HEK293 (cell line): ENCODE measurements around the gene DCC.

ENCODE experiments used
- CTCF ChIA-PET: fragments of 350-600 bp; formaldehyde crosslinking; extraction: SDS; loops from one replicate; lab custom pipeline; 2021; ENCODE audit warnings: antibody characterized with exemption; lab: Yijun Ruan, JAX
- POLR2A ChIA-PET: fragments of 300-600 bp; formaldehyde crosslinking; extraction: SDS; loops from one replicate; lab custom pipeline; 2020; ENCODE audit warnings: antibody characterized with exemption, inconsistent platforms; lab: Yijun Ruan, JAX
- H3K27ac ChIP-seq: fragments of 200-500 bp; sonication (Bioruptor generic); 2 replicates; pipeline ENCODE4 v1.5.1; 2014; ENCODE audit warnings: low read depth, low read length, control low read depth, inconsistent platforms; ENCODE audit errors: extremely low read depth
- H3K36me3 ChIP-seq, 2 experiments: fragments of 200-500 bp in 1 of 2; sonication (Bioruptor generic) in 1 of 2; 1 replicate in 1 of 2; 2 replicates in 1 of 2; pipeline ENCODE4 v1.5.1; 2014 to 2017; ENCODE audit warnings: inconsistent platforms in 2 of 2, low read length in 2 of 2; ENCODE audit not compliant: control insufficient read depth in 2 of 2, insufficient read depth in 1 of 2
- H3K4me1 ChIP-seq: fragments of 200-500 bp; sonication (Bioruptor generic); 2 replicates; pipeline ENCODE4 v1.5.1; 2014; ENCODE audit warnings: mild to moderate bottlenecking, low read length, inconsistent platforms; ENCODE audit not compliant: control insufficient read depth, insufficient read depth
- H3K4me3 ChIP-seq: 2 replicates; pipeline ENCODE4 v1.5.1; 2011; ENCODE audit warnings: low read depth, mild to moderate bottlenecking, control low read depth, low read length, moderate library complexity
- H3K9me3 ChIP-seq: fragments of 200-500 bp; sonication (Bioruptor generic); 2 replicates; pipeline ENCODE4 v1.5.1; 2014; ENCODE audit warnings: low read depth, low read length, inconsistent platforms; ENCODE audit not compliant: control insufficient read depth, insufficient read depth
- EGR2 ChIP-seq: fragments of 450-650 bp; formaldehyde crosslinking; IDR thresholded peaks from 2 replicates; pipeline ENCODE4 v1.5.1; 2016; ENCODE audit warnings: low read depth, missing biosample characterization, missing genetic modification characterization
- KLF1 ChIP-seq: fragments of 450-650 bp; formaldehyde crosslinking; IDR thresholded peaks from 2 replicates; pipeline ENCODE4 v1.5.1; 2016; ENCODE audit warnings: missing biosample characterization, missing genetic modification characterization
- SALL2 ChIP-seq: fragments of 450-650 bp; formaldehyde crosslinking; IDR thresholded peaks from 2 replicates; pipeline ENCODE4 v1.5.0; 2017; ENCODE audit warnings: missing biosample characterization, mild to moderate bottlenecking, missing genetic modification characterization, borderline replicate concordance
- SETDB1 ChIP-seq: IDR thresholded peaks from one replicate; pipeline ENCODE4 v1.6.1; 2017; ENCODE audit warnings: mild to moderate bottlenecking, low read length, moderate library complexity, mixed read lengths; ENCODE audit not compliant: insufficient read length
- ZNF169 ChIP-seq: fragments of 450-650 bp; formaldehyde crosslinking; IDR thresholded peaks from 2 replicates; pipeline ENCODE4 v1.5.1; 2016; ENCODE audit warnings: missing biosample characterization, missing genetic modification characterization
- ZNF416 ChIP-seq: fragments of 450-650 bp; formaldehyde crosslinking; IDR thresholded peaks from 2 replicates; pipeline ENCODE4 v1.5.1; 2016; ENCODE audit warnings: missing biosample characterization, missing genetic modification characterization
- ZNF423 ChIP-seq: fragments of 450-650 bp; formaldehyde crosslinking; IDR thresholded peaks from 2 replicates; pipeline ENCODE4 v1.5.1; 2016; ENCODE audit warnings: missing biosample characterization, missing genetic modification characterization
- ZNF426 ChIP-seq: fragments of 450-650 bp; formaldehyde crosslinking; IDR thresholded peaks from 2 replicates; pipeline ENCODE4 v1.5.1; 2017; ENCODE audit warnings: missing biosample characterization, missing genetic modification characterization, mild to moderate bottlenecking, inconsistent platforms, moderate library complexity
- ZNF433 ChIP-seq: fragments of 450-650 bp; formaldehyde crosslinking; IDR thresholded peaks from 2 replicates; pipeline ENCODE4 v1.5.1; 2016; ENCODE audit warnings: missing biosample characterization, missing genetic modification characterization, low read depth
- ZNF544 ChIP-seq: fragments of 450-650 bp; formaldehyde crosslinking; IDR thresholded peaks from 2 replicates; pipeline ENCODE4 v1.5.0; 2017; ENCODE audit warnings: missing biosample characterization, missing genetic modification characterization
- ZNF843 ChIP-seq: fragments of 450-650 bp; formaldehyde crosslinking; IDR thresholded peaks from 2 replicates; pipeline ENCODE4 v1.5.1; 2016; ENCODE audit warnings: missing biosample characterization, missing genetic modification characterization
- TF ChIP-seq, protein P1 (sequence below): fragments of 450-650 bp; formaldehyde crosslinking; IDR thresholded peaks from 2 replicates; pipeline ENCODE4 v1.5.1; 2016; ENCODE audit warnings: missing biosample characterization, missing genetic modification characterization
- TF ChIP-seq, protein P2 (sequence below): fragments of 450-650 bp; formaldehyde crosslinking; conservative IDR thresholded peaks from 2 replicates; pipeline ENCODE4 v1.5.1; 2016; ENCODE audit warnings: low read depth, missing biosample characterization, missing genetic modification characterization
- TF ChIP-seq, protein P3 (sequence below): fragments of 450-650 bp; formaldehyde crosslinking; IDR thresholded peaks from 2 replicates; pipeline ENCODE4 v1.5.1; 2016; ENCODE audit warnings: missing biosample characterization, missing genetic modification characterization
- TF ChIP-seq, protein P4 (sequence below): fragments of 450-650 bp; formaldehyde crosslinking; IDR thresholded peaks from 2 replicates; pipeline ENCODE4 v1.5.1; 2016; ENCODE audit warnings: missing biosample characterization, missing genetic modification characterization, borderline replicate concordance
- TF ChIP-seq, protein P5 (sequence below): IDR thresholded peaks from 2 replicates; pipeline ENCODE4 v1.6.1; 2011; ENCODE audit warnings: mild to moderate bottlenecking, low read depth, low read length, borderline replicate concordance

DCC gene

DNA sequence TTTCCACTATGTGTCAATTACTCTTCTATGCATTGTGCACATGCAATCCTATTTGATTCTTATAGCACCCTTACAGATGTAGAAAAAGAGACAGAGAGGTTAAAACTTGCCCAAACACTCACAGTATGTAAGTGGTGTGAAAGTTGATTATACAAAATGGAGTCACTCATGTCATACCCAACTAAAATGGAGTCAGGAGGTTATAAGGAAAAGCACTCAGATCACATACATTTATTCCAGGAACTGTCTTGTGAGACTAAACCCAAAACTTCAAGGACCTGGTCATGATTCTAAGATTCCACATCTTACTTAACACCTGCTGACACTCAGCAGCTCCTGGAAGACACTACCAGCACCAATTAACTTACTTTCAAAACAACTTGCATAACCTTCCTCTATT lies 1081.9 kb downstream of the DCC start:
- H3K27ac ChIP-seq, result no peak overlapping the region
- TF ChIP-seq SALL2 (tag by site-specific recombination), result no peak
- TF ChIP-seq, protein P1, sequence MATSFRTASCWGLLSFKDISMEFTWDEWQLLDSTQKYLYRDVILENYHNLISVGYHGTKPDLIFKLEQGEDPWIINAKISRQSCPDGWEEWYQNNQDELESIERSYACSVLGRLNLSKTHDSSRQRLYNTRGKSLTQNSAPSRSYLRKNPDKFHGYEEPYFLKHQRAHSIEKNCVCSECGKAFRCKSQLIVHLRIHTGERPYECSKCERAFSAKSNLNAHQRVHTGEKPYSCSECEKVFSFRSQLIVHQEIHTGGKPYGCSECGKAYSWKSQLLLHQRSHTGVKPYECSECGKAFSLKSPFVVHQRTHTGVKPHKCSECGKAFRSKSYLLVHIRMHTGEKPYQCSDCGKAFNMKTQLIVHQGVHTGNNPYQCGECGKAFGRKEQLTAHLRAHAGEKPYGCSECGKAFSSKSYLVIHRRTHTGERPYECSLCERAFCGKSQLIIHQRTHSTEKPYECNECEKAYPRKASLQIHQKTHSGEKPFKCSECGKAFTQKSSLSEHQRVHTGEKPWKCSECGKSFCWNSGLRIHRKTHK, result no peak
- TF ChIP-seq ZNF544, result no peak
- TF ChIP-seq ZNF423 (tag by site-specific recombination), result no peak
- TF ChIP-seq, protein P2, sequence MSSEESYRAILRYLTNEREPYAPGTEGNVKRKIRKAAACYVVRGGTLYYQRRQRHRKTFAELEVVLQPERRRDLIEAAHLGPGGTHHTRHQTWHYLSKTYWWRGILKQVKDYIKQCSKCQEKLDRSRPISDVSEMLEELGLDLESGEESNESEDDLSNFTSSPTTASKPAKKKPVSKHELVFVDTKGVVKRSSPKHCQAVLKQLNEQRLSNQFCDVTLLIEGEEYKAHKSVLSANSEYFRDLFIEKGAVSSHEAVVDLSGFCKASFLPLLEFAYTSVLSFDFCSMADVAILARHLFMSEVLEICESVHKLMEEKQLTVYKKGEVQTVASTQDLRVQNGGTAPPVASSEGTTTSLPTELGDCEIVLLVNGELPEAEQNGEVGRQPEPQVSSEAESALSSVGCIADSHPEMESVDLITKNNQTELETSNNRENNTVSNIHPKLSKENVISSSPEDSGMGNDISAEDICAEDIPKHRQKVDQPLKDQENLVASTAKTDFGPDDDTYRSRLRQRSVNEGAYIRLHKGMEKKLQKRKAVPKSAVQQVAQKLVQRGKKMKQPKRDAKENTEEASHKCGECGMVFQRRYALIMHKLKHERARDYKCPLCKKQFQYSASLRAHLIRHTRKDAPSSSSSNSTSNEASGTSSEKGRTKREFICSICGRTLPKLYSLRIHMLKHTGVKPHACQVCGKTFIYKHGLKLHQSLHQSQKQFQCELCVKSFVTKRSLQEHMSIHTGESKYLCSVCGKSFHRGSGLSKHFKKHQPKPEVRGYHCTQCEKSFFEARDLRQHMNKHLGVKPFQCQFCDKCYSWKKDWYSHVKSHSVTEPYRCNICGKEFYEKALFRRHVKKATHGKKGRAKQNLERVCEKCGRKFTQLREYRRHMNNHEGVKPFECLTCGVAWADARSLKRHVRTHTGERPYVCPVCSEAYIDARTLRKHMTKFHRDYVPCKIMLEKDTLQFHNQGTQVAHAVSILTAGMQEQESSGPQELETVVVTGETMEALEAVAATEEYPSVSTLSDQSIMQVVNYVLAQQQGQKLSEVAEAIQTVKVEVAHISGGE (tag by site-specific recombination), result no peak
- TF ChIP-seq ZNF843 (tag by site-specific recombination), result no peak
- TF ChIP-seq ZNF426 (tag by site-specific recombination), result no peak
- TF ChIP-seq EGR2, result no peak
- TF ChIP-seq, protein P3, sequence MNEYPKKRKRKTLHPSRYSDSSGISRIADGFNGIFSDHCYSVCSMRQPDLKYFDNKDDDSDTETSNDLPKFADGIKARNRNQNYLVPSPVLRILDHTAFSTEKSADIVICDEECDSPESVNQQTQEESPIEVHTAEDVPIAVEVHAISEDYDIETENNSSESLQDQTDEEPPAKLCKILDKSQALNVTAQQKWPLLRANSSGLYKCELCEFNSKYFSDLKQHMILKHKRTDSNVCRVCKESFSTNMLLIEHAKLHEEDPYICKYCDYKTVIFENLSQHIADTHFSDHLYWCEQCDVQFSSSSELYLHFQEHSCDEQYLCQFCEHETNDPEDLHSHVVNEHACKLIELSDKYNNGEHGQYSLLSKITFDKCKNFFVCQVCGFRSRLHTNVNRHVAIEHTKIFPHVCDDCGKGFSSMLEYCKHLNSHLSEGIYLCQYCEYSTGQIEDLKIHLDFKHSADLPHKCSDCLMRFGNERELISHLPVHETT (tag by site-specific recombination), result no peak
- TF ChIP-seq ZNF416 (tag by site-specific recombination), result no peak
- TF ChIP-seq, protein P4, sequence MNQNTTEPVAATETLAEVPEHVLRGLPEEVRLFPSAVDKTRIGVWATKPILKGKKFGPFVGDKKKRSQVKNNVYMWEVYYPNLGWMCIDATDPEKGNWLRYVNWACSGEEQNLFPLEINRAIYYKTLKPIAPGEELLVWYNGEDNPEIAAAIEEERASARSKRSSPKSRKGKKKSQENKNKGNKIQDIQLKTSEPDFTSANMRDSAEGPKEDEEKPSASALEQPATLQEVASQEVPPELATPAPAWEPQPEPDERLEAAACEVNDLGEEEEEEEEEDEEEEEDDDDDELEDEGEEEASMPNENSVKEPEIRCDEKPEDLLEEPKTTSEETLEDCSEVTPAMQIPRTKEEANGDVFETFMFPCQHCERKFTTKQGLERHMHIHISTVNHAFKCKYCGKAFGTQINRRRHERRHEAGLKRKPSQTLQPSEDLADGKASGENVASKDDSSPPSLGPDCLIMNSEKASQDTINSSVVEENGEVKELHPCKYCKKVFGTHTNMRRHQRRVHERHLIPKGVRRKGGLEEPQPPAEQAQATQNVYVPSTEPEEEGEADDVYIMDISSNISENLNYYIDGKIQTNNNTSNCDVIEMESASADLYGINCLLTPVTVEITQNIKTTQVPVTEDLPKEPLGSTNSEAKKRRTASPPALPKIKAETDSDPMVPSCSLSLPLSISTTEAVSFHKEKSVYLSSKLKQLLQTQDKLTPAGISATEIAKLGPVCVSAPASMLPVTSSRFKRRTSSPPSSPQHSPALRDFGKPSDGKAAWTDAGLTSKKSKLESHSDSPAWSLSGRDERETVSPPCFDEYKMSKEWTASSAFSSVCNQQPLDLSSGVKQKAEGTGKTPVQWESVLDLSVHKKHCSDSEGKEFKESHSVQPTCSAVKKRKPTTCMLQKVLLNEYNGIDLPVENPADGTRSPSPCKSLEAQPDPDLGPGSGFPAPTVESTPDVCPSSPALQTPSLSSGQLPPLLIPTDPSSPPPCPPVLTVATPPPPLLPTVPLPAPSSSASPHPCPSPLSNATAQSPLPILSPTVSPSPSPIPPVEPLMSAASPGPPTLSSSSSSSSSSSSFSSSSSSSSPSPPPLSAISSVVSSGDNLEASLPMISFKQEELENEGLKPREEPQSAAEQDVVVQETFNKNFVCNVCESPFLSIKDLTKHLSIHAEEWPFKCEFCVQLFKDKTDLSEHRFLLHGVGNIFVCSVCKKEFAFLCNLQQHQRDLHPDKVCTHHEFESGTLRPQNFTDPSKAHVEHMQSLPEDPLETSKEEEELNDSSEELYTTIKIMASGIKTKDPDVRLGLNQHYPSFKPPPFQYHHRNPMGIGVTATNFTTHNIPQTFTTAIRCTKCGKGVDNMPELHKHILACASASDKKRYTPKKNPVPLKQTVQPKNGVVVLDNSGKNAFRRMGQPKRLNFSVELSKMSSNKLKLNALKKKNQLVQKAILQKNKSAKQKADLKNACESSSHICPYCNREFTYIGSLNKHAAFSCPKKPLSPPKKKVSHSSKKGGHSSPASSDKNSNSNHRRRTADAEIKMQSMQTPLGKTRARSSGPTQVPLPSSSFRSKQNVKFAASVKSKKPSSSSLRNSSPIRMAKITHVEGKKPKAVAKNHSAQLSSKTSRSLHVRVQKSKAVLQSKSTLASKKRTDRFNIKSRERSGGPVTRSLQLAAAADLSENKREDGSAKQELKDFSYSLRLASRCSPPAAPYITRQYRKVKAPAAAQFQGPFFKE, result no peak
- TF ChIP-seq ZNF433 (tag by site-specific recombination), result no peak
- no peaks in the 10 kb centered on the region for H3K36me3 ChIP-seq
- H3K4me3 ChIP-seq, result no peak overlapping the region
- H3K9me3 ChIP-seq, result no peaks in the 10 kb centered on the region
- ChIA-PET POLR2A (no interaction called here), CTCF (no interaction called here)
- H3K4me1 ChIP-seq, result no peaks in the 10 kb centered on the region

DNA sequence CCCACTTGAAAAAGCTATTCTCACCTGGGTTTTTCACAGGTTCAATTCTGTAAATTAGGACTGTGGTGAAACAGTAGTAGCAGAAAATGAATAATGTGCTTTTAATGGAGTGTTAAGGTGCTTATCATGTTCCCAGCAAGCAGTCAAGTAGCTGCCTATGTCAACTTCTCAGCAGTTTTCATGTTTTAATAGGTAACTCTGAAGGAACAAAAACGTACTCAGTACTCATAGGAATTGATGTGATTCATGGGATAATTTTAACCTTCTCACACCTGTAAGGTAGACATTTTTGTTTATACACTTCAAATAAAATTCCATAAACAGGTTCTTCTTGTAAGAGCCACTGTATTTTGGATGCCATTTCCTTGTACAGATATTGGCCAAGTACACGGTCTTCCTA lies 1082.9 kb downstream of the DCC start:
- H3K27ac ChIP-seq, result no peak overlapping the region
- no peaks in the 10 kb centered on the region for H3K4me1 ChIP-seq
- no peak overlapping the region for H3K4me3 ChIP-seq
- TF ChIP-seq SETDB1 (no peak), KLF1 (tag by site-specific recombination) (no peak), ZNF169 (tag by site-specific recombination) (no peak)
- TF ChIP-seq, protein P5, sequence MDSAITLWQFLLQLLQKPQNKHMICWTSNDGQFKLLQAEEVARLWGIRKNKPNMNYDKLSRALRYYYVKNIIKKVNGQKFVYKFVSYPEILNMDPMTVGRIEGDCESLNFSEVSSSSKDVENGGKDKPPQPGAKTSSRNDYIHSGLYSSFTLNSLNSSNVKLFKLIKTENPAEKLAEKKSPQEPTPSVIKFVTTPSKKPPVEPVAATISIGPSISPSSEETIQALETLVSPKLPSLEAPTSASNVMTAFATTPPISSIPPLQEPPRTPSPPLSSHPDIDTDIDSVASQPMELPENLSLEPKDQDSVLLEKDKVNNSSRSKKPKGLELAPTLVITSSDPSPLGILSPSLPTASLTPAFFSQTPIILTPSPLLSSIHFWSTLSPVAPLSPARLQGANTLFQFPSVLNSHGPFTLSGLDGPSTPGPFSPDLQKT, result no peak
- no peaks in the 10 kb centered on the region for H3K9me3 ChIP-seq
- CTCF ChIA-PET, result no interaction called here
- POLR2A ChIA-PET, result no interaction called here
- no peaks in the 10 kb centered on the region for H3K36me3 ChIP-seq
